MM.1S (cell line): ENCODE measurements around the gene TP53AIP1.

Source experiments
- DNase-seq: peaks from one replicate; pipeline ENCODE4 v3.0.0-alpha.2; 2015
- H2AFZ ChIP-seq: fragments of 300-600 bp; sonication (generic); 2 replicates; pipeline ENCODE4 v1.6.0; 2016; ENCODE audit warnings: antibody characterized with exemption, low read length
- H3F3A ChIP-seq: fragments of 300-600 bp; sonication (generic); 2 replicates; pipeline ENCODE4 v1.6.1; 2016; ENCODE audit warnings: mild to moderate bottlenecking, antibody characterized with exemption, low read length, moderate library complexity, mixed read lengths; ENCODE audit not compliant: insufficient read depth
- H3K27ac ChIP-seq: fragments of 300-600 bp; sonication (generic); 2 replicates; pipeline ENCODE4 v1.5.1; 2016; ENCODE audit warnings: mild to moderate bottlenecking, low read length
- H3K27me3 ChIP-seq: fragments of 300-600 bp; sonication (generic); replicated peaks from 2 replicates; pipeline ENCODE4 v1.6.0; 2016; ENCODE audit warnings: low read length; ENCODE audit not compliant: insufficient read depth
- H3K36me3 ChIP-seq: fragments of 300-600 bp; sonication (generic); replicated peaks from 2 replicates; pipeline ENCODE4 v1.6.1; 2016; ENCODE audit warnings: mild to moderate bottlenecking, low read length, mixed read lengths; ENCODE audit not compliant: insufficient read depth
- H3K4me1 ChIP-seq: fragments of 300-600 bp; sonication (generic); 2 replicates; pipeline ENCODE4 v1.6.1; 2016; ENCODE audit warnings: low read length, mixed read lengths
- H3K4me2 ChIP-seq: fragments of 300-600 bp; sonication (generic); 2 replicates; pipeline ENCODE4 v1.6.0; 2016; ENCODE audit warnings: low read depth, low read length
- H3K4me3 ChIP-seq: fragments of 300-600 bp; sonication (generic); 2 replicates; pipeline ENCODE4 v1.5.1; 2016; ENCODE audit warnings: low read length, mixed read lengths
- H3K79me2 ChIP-seq: fragments of 300-600 bp; sonication (generic); 2 replicates; pipeline ENCODE4 v1.6.1; 2016; ENCODE audit warnings: mixed run types, low read length, mixed read lengths
- H3K9ac ChIP-seq: fragments of 300-600 bp; sonication (generic); 2 replicates; pipeline ENCODE4 v1.6.1; 2016; ENCODE audit warnings: low read length, mixed read lengths
- H3K9me2 ChIP-seq: fragments of 300-600 bp; sonication (generic); replicated peaks from 2 replicates; pipeline ENCODE4 v1.6.1; 2016; ENCODE audit warnings: mild to moderate bottlenecking, low read length, mixed read lengths; ENCODE audit not compliant: insufficient read depth
- H3K9me3 ChIP-seq: fragments of 300-600 bp; sonication (generic); replicated peaks from 2 replicates; pipeline ENCODE4 v1.6.1; 2016; ENCODE audit warnings: mild to moderate bottlenecking, low read length, mixed read lengths; ENCODE audit not compliant: insufficient read depth
- H4K20me1 ChIP-seq: fragments of 300-600 bp; sonication (generic); 2 replicates; pipeline ENCODE4 v1.6.1; 2016; ENCODE audit warnings: mild to moderate bottlenecking, low read length, moderate library complexity, mixed read lengths; ENCODE audit not compliant: insufficient read depth
- EZH2 ChIP-seq: fragments of 300-600 bp; sonication (generic); optimal IDR thresholded peaks from 2 replicates; pipeline ENCODE3; 2017; ENCODE audit warnings: low read depth, mild to moderate bottlenecking, antibody characterized with exemption, low read length, mixed read lengths
- EZH2phosphoT487 ChIP-seq: fragments of 300-600 bp; sonication (generic); IDR thresholded peaks from 2 replicates; pipeline ENCODE4 v1.6.1; 2018; ENCODE audit warnings: antibody characterized with exemption, low read length
- TF ChIP-seq, protein P1 (sequence below): fragments of 300-600 bp; sonication (generic); IDR thresholded peaks from 2 replicates; pipeline ENCODE4 v1.5.1; 2016; ENCODE audit warnings: antibody characterized with exemption, low read length, mixed read lengths

Gene TP53AIP1

DNA sequence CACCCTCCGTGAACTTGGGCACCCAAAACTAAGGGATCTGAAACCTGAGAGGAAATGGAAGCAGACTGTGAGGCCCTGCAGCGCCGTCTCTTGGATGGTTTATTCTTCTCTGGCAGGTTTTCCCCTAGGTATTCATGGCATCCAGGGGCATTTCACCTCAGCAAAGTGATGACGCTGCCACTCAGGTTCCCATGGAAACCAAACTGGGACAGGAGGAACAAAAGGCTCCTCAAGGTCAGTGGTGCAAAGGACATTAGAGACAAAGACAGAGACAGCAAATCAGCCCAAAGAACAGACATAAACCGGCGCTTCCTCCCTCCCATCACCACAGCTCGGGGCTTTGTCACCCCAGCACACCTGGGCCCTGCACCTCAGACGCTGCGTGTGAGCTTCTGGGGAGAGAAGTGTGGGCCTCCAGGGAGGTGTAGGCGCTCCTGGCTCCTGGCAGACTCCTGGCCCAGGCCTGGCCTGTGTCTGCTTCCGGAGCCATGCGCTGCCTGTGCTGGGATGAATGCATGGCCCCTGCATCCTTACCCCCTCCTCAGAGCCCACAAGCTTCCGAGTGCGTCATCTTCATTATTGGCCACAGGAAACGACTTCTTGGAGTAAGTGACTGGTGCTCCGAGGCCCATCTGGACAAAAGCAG is 5.9 kb downstream of the TP53AIP1 start:
- Histone ChIP-seq H3K9me2 (no peaks in the 10 kb centered on the region), H3K9ac (no peak overlapping the region), H2AFZ (no peak overlapping the region), H3K36me3 (no peaks in the 10 kb centered on the region), H3K79me2 (no peaks in the 10 kb centered on the region), H3K4me3 (no peak overlapping the region), H3K27ac (no peak overlapping the region), H3K4me2 (no peak overlapping the region), H3K9me3 (no peaks in the 10 kb centered on the region), H3K4me1 (no peaks in the 10 kb centered on the region), H3F3A (no peaks in the 10 kb centered on the region), H3K27me3 (no peaks in the 10 kb centered on the region; the same call in 1 of the 2 replicates), H4K20me1 (no peaks in the 10 kb centered on the region)
- DNase-seq = no peak
- TF ChIP-seq, protein P1, sequence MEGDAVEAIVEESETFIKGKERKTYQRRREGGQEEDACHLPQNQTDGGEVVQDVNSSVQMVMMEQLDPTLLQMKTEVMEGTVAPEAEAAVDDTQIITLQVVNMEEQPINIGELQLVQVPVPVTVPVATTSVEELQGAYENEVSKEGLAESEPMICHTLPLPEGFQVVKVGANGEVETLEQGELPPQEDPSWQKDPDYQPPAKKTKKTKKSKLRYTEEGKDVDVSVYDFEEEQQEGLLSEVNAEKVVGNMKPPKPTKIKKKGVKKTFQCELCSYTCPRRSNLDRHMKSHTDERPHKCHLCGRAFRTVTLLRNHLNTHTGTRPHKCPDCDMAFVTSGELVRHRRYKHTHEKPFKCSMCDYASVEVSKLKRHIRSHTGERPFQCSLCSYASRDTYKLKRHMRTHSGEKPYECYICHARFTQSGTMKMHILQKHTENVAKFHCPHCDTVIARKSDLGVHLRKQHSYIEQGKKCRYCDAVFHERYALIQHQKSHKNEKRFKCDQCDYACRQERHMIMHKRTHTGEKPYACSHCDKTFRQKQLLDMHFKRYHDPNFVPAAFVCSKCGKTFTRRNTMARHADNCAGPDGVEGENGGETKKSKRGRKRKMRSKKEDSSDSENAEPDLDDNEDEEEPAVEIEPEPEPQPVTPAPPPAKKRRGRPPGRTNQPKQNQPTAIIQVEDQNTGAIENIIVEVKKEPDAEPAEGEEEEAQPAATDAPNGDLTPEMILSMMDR = no peak
- TF ChIP-seq EZH2phosphoT487 = no peak
- TF ChIP-seq EZH2 = no peak

DNA sequence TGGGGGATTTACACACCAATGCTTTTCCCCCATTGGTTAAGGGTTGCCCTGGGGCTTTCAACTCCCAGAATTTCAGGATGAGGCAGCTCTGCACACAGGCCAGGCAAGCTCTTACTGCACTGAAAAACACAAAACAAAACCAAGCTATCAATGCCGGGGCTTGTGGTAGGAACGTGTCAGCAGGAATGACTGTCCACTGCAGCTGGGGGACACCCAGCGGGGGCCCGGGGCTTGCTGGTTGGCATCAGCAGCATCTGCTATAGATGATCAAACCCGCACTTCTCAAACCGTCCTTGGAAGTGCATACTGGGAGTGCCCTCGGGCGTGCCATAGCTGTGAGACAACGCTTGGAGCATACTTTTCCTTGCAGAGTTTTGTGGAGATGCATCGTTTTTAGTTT is 7.7 kb downstream of the TP53AIP1 start:
- Histone ChIP-seq H3K79me2 (no peaks in the 10 kb centered on the region), H3K4me1 (no peaks in the 10 kb centered on the region), H3K27ac (no peak overlapping the region), H3K9me3 (no peaks in the 10 kb centered on the region), H3K9ac (no peak overlapping the region), H3K9me2 (no peaks in the 10 kb centered on the region), H3F3A (no peaks in the 10 kb centered on the region), H3K27me3 (no peaks in the 10 kb centered on the region; the same call in 1 of the 2 replicates), H2AFZ (no peak overlapping the region), H4K20me1 (no peaks in the 10 kb centered on the region), H3K4me2 (no peak overlapping the region), H3K36me3 (no peaks in the 10 kb centered on the region), H3K4me3 (no peak overlapping the region)
- TF ChIP-seq, protein P1 = no peak
- TF ChIP-seq EZH2 (no peak), EZH2phosphoT487 (no peak)
- DNase-seq = no peak

DNA sequence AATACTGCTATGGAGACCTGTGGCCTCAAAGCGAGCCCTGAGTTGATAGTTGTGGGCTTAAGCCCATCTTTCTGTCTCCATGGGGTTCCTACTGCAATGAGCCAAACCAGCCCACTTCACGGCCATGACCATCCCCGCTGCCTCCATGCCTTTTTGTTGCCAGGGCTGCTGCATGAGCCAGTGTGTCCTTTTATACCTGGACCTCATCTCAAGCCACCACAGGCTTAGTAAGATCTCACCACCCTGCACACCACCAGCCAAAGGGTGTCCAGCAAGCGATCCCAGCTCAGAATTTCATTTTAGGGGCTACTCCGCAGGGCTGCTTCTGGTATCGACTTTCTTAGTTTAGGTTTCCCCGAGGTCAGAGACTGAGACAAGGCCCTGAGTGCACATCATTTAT is 8.3 kb downstream of the TP53AIP1 start:
- H2AFZ ChIP-seq = no peak overlapping the region
- DNase-seq = no peak
- H3K36me3 ChIP-seq = no peaks in the 10 kb centered on the region
- H4K20me1 ChIP-seq = no peaks in the 10 kb centered on the region
- H3K9ac ChIP-seq = no peak overlapping the region
- no peaks in the 10 kb centered on the region for H3K79me2 ChIP-seq
- H3K27me3 ChIP-seq = no peaks in the 10 kb centered on the region
- H3K27ac ChIP-seq = no peak overlapping the region
- no peak for TF ChIP-seq EZH2phosphoT487
- no peaks in the 10 kb centered on the region for H3K9me2 ChIP-seq
- no peak overlapping the region for H3K4me3 ChIP-seq
- H3F3A ChIP-seq = no peaks in the 10 kb centered on the region
- no peak overlapping the region for H3K4me2 ChIP-seq
- H3K4me1 ChIP-seq = peaks cover 4% of the 10 kb centered on the region
- no peaks in the 10 kb centered on the region for H3K9me3 ChIP-seq

DNA sequence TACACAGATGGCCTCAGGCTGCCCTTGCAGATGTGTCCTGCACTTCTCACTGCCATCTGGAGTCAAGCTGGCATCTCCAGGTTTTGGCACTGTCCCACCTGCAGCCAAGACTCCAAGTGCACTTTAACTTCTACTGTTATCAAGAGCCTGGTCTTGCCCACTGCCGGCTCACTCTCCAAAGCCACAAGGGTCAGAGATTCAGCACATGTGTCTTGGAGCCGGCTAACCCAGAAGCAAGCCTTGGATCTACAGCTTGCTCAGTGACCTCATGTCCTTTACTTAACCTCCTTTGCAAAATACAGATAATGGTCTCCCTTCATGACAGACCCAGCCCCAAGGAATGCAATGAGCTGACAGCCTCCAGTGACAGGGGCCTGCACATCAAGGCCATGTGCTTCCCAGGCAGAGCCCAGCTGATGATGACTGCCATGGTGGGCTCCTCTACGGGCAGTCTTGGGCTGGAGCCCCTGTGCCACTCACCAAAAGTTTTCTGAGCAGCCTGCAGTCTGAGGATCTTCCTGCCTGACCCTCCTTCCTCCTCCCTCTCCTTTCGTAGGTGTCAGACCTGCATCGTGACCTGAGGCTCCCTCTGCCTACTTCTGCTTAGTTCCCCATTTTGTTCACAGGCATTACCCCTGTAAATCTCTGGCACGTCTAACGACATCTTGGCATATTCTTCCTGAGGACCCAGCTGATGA is 9.0 kb downstream of the TP53AIP1 start:
- H3K36me3 ChIP-seq = no peaks in the 10 kb centered on the region
- H3K9me3 ChIP-seq = no peaks in the 10 kb centered on the region
- H3K9me2 ChIP-seq = no peaks in the 10 kb centered on the region
- no peak for TF ChIP-seq EZH2phosphoT487
- no peak for TF ChIP-seq EZH2
- no peak overlapping the region for H3K27ac ChIP-seq
- no peak overlapping the region for H3K4me2 ChIP-seq
- no peak for DNase-seq
- no peak overlapping the region for H3K9ac ChIP-seq
- H3K4me1 ChIP-seq = peaks cover 10% of the 10 kb centered on the region
- no peak overlapping the region for H2AFZ ChIP-seq
- H4K20me1 ChIP-seq = no peaks in the 10 kb centered on the region
- H3K4me3 ChIP-seq = no peak overlapping the region
- no peaks in the 10 kb centered on the region for H3K79me2 ChIP-seq
- peaks cover 2% of the 10 kb centered on the region for H3F3A ChIP-seq
- no peaks in the 10 kb centered on the region for H3K27me3 ChIP-seq
